NK-92 treated with Interleukin-12 subunit alpha and Interleukin-12 subunit beta, amount 100 ng/mL, for 24 hours (cell line): ENCODE results near the gene XPO4.
A peak's percentile ranks its signal among the peaks of the same experiment; 100 is the strongest.
"Not testable (repeated sequence)": the region's sequence is repeated elsewhere in the genome, so short reads cannot be mapped to it uniquely, and the experiment has no call there.

Source experiments
- DNase-seq: peaks from one replicate; lab custom pipeline; 2025; lab: John Stamatoyannopoulos, UW

The XPO4 gene

GRCh38 chr13:20787180-20787579 lies 115.4 kb downstream of the XPO4 start:
- no peak for DNase-seq

- DNase-seq = no peak
These were observed 120.3 kb downstream of the XPO4 start for GRCh38 chr13:20782116-20782708.

GRCh38 chr13:20780317-20780716 lies 122.2 kb downstream of the XPO4 start:
- DNase-seq = no peak

GRCh38 chr13:20779405-20779804 lies 123.1 kb downstream of the XPO4 start:
- no peak for DNase-seq

- DNase-seq = no peak
These were observed 124.2 kb downstream of the XPO4 start for GRCh38 chr13:20778311-20778710.

GRCh38 chr13:20776751-20777150 lies 125.8 kb downstream of the XPO4 start:
- DNase-seq = no peak

GRCh38 chr13:20775961-20776360 lies 126.6 kb downstream of the XPO4 start:
- no peak for DNase-seq

- DNase-seq = no peak
These were observed 127.8 kb downstream of the XPO4 start for GRCh38 chr13:20774746-20775145.

GRCh38 chr13:20773194-20774080 lies 129.1 kb downstream of the XPO4 start, which contains the start of gene EEF1AKMT1:
Gene EEF1AKMT1 (minus strand): TSS chr13:20773961. CDS start chr13:20757598, 16,363 bp downstream.
- DNase-seq = peak; percentile 92

- DNase-seq = no peak
These were observed 130.0 kb downstream of the XPO4 start for GRCh38 chr13:20772401-20773131.

- DNase-seq = no peak
These were observed 132.7 kb downstream of the XPO4 start for GRCh38 chr13:20769834-20770233.

GRCh38 chr13:20769091-20769490 lies 133.5 kb downstream of the XPO4 start:
- DNase-seq = no peak

GRCh38 chr13:20767309-20767943 lies 135.1 kb downstream of the XPO4 start:
- no peak for DNase-seq

- no peak for DNase-seq
These were observed 141.7 kb downstream of the XPO4 start for GRCh38 chr13:20760872-20761271.

GRCh38 chr13:20754009-20754408 lies 148.5 kb downstream of the XPO4 start:
- no peak for DNase-seq

GRCh38 chr13:20749377-20749776 lies 153.2 kb downstream of the XPO4 start:
- no peak for DNase-seq

- not testable (repeated sequence) for DNase-seq
These were observed 158.6 kb downstream of the XPO4 start for GRCh38 chr13:20743830-20744404.

- no peak for DNase-seq
These were observed 162.5 kb downstream of the XPO4 start for GRCh38 chr13:20740021-20740420.

- DNase-seq = no peak
These were observed 163.9 kb downstream of the XPO4 start for GRCh38 chr13:20738616-20739015.

- no peak for DNase-seq
These were observed 172.6 kb downstream of the XPO4 start for GRCh38 chr13:20729633-20730585.
